NCI-H460 (cell line): Measurements from ENCODE around the gene TUBGCP2. TPM values are rescaled to one million over a fixed set of nuclear protein-coding genes. Genes with fewer than 3 reads are reported as not detected.
"Not testable (repeated sequence)": the region's sequence is repeated elsewhere in the genome, so short reads cannot be mapped to it uniquely, and the experiment has no call there.

ENCODE experiments used
- DNase-seq: peaks from one replicate; pipeline ENCODE4 v3.0.0-alpha.2; 2016; ENCODE audit warnings: low read depth; ENCODE audit errors: extremely low read depth
- total RNA-seq: library from RNA; depleted of rRNA; stranded (reverse); fragments of >200 nt; shearing (Covaris generic); gene quantifications from 2 replicates; pipeline ENCODE4 v1.2.3, GENCODE V29; 2014

Gene TUBGCP2
- total RNA-seq, 1 experiment from 2014 or later, result 52.9 TPM

DNA sequence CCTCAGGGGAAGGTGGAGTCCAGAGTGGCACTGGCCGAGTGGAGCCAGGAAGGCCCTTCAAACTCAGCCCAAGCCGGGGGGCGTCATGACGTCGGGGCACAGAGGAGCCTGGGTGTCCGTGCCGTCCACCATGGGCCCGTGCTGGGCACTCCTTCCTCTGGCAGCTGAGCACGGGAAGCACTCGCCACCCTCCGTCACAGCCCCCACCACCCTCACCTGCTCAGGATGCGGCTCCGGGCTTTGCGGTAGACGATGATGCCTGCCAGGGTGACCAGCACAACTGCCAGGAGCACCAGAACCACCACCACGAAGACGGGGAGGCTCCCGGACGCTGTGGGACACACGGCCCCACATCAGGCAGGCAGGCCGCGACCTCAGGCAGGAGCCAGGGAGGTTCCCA is 40.1 kb downstream of the TUBGCP2 start:
- DNase-seq, result no peak

DNA sequence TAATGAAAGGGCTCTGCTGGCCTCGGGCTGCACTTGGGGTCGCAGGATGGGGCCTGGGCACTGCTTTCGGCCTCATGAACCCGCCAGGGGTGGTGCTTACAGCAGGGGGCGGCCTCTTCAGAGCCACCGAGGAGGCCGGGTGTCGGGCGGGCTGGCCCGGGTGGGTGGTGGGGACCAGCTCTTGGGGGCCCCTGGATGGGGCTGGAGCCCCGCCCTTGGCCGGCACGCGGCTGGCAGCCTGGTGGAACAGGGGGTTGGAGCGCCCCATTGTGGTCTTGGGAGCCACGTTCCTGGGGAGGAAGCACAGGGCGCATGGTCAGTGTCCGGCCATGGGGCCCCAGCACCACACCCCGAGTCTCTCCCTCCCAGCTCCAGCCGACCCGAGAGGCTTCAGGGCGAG is 40.8 kb downstream of the TUBGCP2 start:
- no peak for DNase-seq

DNA sequence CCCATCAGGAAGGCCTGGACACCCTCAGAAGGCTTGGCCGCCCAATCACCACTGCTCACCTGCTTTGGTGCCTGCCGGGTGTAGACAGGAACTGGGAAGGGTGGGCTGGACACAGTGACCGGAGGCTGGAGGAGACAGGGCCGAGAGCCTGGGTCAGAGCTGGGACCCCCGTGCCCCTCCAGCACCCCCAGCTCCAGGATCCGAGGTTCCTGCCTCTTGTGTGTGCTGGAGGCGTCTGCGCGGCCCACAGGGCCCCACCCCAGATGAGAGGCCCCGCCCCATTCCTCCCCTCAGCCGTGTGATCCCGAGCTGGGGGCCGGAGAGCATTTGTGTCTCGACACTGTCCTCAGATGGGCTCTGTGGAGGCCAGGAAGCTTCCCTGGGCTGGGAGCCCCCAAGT is 41.4 kb downstream of the TUBGCP2 start:
- no peak for DNase-seq

DNA sequence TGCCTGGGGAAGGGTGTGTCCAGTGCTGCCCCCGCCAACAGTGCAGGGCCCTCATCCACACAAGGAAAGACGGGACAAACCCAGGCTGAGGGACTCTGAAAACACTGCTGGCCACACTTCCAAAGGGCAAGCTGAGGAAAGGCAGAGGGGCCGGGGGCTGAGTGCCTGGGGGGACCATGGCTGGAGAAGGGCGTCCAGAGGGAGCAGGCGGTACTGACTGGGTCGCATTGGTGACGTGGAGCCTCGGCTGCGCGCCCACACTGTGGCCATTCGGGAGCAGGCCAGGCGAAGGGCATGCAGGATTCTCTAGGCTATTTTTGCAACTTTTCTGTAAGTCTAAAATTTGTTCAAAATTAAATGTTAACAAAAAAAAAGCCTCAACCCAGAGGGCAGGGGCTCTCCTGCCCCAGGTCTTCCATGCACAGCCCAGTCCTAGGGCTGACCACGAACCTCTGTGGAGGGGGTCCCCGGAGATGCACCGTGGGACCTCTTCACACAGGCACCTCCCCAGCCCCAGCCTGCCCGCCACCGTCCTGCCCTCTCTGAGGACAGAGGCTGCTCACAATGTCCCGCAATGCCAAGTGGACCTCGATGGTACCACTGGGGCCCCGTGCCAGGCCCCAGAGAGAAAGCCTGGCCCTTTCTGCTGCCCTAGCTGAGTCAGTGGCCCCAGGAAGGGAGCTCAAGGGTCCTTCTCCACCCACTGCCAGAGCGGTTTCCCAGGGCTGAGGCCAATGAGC is 42.4 kb downstream of the TUBGCP2 start:
- DNase-seq, result no peak

DNA sequence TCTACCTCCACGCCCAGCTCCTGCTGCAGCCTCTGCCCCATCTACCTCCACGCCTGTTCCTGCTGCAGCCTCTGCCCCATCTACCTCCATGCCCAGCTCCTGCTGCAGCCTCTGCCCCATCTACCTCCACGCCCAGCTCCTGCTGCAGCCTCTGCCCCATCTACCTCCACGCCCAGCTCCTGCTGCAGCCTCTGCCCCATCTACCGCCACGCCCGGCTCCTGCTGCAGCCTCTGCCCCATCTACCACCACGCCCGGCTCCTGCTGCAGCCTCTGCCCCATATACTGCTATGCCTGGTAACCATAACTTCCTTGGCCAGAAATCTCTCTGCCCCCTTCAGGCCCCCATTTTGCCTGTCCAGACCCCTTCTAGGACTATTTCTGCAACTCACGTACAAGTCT is 43.6 kb downstream of the TUBGCP2 start:
- not testable (repeated sequence) for DNase-seq

DNA sequence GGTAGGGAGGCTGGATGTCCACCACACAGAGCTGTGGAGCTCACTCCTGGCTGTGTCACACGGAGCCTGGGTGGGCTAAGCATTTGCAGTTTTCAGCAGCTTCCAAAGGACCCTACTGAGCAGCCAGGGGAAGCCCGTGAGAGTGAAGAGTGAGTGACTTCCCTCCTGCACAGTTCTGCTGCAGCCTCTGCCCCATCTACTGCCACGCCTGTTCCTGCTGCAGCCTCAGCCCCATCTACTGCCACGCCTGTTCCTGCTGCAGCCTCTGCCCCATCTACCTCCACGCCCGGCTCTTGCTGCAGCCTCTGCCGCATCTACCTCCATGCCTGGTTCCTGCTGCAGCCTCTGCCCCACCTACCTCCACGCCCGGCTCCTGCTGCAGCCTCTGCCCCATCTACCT is 44.2 kb downstream of the TUBGCP2 start:
- DNase-seq, result no peak

DNA sequence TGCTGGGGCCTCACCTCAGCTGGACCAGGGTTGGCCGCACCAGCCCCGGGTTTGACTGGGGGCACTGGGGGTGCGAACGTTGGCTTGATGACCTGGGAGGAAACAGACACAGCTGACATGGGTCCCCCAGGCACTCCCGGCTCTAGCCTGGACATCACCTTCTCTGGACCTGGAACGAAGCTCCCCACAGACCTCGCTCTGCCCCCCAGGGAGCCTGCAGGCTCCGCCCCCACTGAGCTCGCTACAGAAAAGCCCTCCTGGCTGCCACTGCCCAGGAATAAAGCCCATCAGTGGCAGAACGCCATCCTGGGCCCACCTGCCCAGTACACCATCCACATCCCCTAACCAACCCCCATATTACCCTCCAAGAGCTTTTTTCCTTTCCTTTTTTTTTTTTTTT is 45.0 kb downstream of the TUBGCP2 start:
- no peak for DNase-seq

DNA sequence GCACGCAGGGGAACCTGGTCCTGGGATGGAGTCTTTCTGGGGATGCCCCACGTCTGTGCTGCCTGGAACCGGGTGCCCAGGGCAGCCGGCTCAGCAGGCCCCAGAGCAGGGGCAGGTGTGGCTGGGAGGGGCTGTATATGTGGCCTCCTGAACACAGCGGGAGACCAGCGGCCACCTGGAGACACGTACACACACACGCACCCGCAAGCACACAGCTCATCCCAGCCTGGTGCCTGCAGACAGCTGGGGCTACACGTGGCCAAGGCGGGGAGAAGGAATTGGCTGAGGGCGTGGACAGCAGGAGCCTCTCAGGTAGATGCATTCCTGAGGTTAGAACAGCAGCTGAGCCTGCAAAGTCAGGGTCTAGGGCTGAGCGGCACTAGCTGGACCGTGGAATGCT is 46.0 kb downstream of the TUBGCP2 start:
- DNase-seq, result no peak

DNA sequence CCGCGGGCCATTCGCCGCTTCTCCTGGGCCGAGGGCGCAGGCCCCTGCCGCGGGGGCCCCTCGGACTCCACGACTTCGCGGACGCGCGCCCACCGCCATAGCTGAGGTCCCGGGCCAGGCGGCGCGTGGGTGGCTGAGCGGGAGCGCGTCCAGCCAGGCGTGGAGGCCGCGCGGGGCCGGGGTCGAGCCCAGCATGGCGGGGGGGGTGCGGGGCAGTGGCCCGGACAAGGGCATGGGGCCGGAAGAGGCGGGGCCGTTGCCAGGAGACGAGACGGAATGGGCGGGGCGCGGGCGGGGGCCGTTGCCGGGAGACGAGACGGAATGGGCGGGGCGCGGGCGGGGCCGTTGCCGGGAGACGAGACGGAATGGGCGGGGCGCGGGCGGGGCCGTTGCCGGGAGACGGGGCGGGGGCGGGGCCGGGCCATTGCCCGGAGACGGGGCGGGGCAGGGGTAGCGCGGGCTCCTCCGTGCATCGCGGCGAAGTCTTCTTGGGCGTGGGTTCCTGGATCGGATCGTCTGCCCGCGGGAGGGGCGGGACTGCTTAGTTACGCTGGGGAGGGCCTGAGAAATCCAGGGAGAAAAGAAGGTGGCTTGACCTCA is 46.8 kb downstream of the TUBGCP2 start:
- DNase-seq, result peak; percentile 65

DNA sequence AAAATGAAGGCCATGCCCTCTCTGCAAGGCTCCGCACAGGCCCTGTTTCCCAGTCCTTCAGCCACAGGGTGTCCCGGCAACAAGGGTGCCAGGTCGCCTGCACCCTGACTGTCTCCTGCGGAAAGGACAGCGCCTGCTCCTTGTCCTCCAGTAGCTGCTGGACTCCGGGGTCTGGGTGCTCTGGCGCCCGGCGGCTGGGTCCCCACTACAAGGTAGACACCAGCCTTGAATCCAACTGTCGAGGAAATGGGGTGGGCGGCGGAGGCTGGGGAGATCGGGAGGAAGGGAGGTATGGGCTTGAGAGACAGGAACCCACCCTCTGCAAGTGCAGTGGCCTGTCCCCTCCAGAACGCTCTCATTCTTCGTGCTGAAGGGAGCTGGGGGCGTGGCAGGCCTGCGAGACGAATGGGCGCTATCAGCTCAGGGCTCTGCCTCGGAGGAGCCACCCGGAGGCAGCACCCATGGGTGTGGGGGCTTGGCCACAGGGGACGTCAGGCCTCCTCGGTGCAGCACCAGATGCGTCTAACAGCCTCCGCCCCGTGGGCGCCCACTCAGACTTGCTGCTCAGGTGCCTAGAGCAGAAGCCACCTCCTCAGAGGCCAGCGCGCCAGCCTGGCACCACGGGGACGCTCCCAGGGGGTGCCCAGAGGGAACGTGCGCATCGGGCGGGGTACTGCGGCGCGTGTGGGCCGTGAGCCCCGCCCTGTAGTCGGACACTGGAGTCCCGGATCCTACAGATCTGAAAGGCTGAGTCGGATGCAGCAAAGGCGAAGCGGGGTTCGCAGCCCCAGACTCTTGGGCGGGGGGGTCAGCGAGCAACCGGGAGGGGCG is 47.6 kb downstream of the TUBGCP2 start:
- peak; percentile 52 for DNase-seq

DNA sequence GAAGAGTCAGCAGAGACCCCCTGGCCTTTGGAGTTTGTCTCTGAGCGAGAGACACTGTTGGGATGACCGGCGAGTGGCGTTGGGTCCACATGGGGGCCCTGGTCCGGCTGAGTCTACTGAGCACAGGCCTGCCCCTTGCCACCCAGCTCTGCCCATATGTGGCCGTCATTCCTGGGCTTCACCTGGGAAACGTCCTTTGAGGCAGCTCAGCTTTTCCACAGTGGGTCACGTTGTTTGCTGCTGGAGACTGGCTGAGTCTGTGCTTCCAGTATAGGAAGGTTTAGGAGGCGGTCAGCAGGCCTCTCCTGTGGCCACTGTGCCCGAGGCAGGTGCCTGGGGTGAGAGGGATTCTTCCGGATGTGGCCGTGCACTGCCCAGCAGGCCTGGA is 49.1 kb downstream of the TUBGCP2 start:
- DNase-seq, result no peak

DNA sequence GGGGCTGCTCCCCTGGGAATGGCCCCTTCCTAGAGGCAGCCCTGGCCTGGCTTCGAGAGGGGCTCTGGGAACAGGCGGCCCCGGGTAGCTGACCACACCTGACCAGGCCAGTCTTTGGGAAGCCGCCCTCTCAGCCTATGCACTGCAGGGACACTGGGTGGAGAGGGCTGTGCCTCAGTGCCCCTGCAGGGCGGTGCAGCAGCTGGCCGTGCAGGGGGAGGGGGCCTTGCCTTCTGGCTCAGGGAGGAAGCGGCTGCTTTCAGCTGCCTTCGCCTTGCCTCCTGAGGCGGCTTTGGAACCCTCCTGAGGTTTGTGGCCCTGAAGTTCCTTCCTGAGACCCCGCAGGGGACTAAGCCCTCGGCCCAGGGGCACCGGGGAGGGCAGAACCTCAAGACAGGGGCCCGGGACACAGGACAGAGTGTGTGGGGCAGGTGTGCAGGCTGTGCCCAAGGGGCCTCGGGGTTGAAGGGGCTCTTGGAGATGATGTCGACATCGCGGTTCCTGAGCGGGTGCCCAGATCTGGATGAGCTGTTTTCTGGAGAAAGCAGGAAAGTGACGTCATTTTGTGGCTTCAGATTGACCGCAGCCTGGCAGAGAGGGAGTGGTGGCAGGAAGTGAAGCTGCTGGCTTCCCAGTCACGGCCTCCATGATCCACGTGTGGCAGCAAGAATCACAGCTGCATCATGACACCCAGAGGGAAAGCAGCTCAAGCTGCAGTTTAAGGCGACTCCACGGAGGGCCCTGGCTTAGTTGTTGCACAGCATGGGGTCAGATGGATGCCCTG is 49.7 kb downstream of the TUBGCP2 start:
- DNase-seq, result peak; percentile 93

DNA sequence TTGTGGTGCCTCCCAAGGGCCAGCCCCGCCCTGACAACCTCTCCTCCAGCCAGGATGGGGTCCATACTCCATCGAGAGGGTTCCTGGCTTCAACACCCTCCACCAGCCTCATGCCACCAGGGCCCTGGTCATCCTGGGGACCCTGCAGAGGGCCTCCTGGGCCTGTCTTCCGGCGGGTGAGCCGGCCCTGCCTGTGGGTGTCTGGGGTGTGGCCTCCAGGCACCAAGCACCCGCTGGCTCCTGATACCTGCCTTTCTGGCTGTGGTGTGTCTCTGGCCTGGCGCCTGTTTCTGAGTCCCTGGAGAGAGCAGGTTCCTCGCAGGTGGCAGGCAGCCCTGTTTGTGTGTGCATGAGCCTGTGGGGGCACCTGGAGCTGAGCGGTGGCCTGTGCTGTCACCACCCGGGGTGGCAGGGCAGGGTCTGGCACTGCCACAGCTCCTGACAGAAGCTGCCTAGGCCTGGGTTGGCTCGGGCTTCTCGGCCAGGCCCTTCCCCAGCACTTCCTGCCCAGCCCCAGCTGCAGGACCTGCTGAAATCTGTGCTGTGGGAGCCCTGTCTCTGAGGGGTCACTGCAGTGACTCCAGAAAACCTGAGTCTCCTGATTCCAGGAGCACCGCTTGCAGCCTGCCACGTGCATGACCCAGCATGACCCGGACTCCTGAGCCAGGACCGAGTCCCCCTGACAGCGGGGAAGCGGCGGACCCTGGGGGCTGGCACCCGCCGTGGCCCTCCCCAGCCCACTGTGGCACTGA is 50.4 kb downstream of the TUBGCP2 start:
- DNase-seq, result no peak

DNA sequence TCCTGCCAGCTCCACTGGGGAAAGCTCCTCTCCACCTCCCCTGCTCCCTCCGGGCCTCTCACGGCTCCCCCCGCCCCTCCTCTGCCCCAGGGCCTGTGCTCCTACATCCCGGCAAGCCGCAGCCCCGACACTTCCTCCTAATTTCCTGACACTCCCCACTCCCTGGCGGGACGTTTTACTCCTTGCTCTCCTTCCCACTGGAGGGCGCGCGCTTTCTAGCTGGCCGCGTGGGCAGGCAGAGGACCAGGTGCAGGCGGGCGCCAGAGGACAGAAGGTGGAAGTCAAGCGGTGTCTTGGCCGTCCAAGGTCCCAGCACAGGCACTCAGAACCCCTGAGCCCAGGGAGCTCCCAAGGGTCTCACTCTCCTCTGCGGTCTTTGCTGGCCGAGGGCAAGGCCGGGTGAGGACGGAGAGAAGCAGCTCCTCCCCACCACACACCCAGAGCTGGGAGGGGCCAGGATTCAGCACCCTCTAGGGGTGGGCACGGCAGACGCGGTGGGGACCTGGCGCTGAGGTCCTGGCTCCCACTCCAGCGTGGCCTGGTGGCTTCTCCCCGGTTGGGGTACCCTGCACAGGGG is 51.1 kb downstream of the TUBGCP2 start:
- peak; percentile 63 for DNase-seq

DNA sequence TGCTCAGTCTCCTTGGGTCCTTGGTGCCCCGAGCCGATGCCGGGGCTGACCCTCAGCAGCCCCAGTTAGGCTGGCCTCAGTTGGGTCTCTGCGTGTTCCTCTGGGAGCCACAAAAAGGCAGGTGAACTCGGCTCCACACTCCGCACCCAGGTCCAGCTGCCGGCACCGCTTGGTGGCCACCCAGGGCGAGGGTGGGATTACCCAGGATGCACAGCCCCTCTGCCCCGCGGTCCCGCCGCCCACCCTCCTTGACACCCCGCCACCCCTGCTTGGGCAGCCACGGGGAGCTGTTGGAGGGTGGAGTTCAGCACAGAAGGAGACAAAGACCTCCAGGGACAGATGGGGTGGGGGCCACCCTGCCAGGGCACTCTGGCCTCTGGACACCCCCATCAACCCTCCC is 53.3 kb downstream of the TUBGCP2 start:
- DNase-seq, result no peak

DNA sequence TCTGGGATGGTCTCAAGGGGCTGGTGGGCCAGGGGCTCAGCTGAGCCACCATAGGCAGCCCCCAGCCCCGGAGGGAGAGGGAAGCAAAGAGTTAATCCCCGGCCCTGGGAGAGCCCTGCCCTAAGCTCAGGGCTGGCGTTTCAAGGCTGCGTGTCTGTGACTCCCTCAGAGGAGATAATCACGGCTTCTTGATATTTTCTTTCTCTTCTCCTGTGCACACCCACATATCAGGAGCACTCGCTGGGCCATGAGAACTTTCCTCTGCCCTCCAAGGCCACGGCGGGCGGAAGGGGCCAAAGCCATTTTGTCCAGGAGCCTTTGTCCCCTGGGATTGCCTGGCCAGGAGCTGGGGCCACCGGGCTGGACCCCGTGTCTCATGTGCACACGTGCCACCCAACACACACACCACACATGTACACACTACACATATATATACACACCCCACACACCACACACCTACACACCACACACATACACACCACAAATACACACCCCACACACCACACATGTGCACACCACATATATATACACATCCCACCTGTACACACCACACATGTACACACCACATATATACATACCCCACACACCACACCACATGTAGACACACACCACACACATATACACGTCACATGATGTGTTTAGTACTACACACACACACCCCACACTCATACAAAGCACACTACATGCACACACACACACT is 54.1 kb downstream of the TUBGCP2 start:
- no peak for DNase-seq

DNA sequence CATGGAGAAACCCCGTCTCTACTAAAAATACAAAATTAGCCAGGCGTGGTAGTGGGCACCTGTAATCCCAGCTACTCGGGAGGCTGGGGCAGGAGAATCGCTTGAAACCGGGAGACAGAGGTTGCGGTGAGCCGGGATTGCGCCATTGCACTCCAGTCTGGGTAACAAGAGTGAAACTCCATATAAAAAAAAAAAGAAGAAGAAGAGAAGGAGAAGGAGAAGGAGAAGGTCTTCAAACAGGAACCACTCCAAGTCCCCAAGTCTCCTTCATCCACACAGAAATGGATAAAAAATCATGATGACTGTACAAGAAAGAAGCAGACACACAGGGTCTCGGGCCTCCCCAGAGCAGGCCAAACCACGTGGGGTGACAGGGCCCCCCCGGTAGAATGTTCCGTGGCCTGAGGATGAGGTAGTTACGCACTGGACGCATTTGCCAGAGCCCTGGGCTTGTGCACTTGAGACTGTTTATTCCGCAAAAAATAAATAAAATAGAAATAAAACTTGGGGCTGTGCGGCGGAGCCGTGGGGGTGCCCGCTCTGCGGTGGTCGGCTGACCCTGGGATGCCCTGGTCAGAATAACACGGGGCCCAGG is 55.2 kb downstream of the TUBGCP2 start:
- no peak for DNase-seq

DNA sequence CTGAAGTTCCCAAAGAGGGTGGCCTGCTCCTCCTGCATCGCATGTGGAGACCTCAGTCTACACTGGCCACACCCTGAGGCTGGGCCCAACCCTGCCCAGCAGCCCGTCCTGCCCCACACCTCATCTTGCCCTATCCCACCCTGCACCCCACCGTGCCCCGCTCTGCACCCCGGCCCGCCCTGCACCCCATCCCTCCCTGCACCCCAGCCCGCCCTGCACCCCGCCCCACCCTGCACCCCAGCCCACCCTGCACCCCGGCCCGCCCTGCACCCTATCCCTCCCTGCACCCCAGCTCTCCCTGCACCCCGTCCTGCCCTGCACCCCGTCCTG is 56.5 kb downstream of the TUBGCP2 start:
- DNase-seq, result no peak
